ENCODE data around the gene CPB1. TPM values are rescaled to one million over a fixed set of nuclear protein-coding genes. Genes with fewer than 3 reads are reported as not detected.
A peak's percentile ranks its signal among the peaks of the same experiment; 100 is the strongest.

Gene CPB1
- total RNA-seq, 1 experiment from 2014 or later = not detected

- Histone ChIP-seq H4K20me1 (ENCODE audit: low read length) (no peaks in the 10 kb centered on the region), H3F3A (ENCODE audit: low read length, unreplicated experiment) (no peaks in the 10 kb centered on the region), H3K79me2 (ENCODE audit: low read length) (no peaks in the 10 kb centered on the region), H3K4me3 (ENCODE audit: low read length) (no peak overlapping the region), H3K4me1 (ENCODE audit: insufficient read depth, low read length) (no peaks in the 10 kb centered on the region; the same call in 1 of the 2 replicates), H3K36me3 (ENCODE audit: low read depth, low read length) (no peaks in the 10 kb centered on the region), H3K9me3 (ENCODE audit: low read length) (no peaks in the 10 kb centered on the region), H3K9me2 (replicated peaks; ENCODE audit: low read length) (no peaks in the 10 kb centered on the region), H2AFZ (ENCODE audit: low read length) (no peak overlapping the region), H3K9ac (ENCODE audit: low read length) (no peak overlapping the region), H3K27me3 (ENCODE audit: low read length) (peaks cover 14% of the 10 kb centered on the region), H3K27ac (ENCODE audit: low read length) (no peak overlapping the region), H3K4me2 (ENCODE audit: low read length) (no peak overlapping the region)
- ChIA-PET POLR2A (ENCODE audit: unreplicated experiment) (no interaction called here), CTCF (no interaction called here)
- ATAC-seq (no peak), DNase-seq (no peak)
- TF ChIP-seq CTCF (conservative IDR thresholded peaks at IDR 0.05; ENCODE audit: low read depth, low read length) (no peak), EZH2 (IDR thresholded peaks at IDR 0.05; ENCODE audit: low read length, unreplicated experiment) (no peak), EZH2phosphoT487 (IDR thresholded peaks at IDR 0.05; ENCODE audit: borderline replicate concordance, low read length) (no peak)
- intact Hi-C loops (cut with micrococcal nuclease) = no loop called here
- no TSS peak for BruUV-seq (replicated peaks)
Measured at GRCh38 chr3:148881286-148881685, 53.7 kb downstream of the CPB1 start.

GRCh38 chr3:148882288-148882687 is 54.7 kb downstream of the CPB1 start:
- intact Hi-C loops (cut with micrococcal nuclease) = no loop called here
- TF ChIP-seq EZH2phosphoT487 (IDR thresholded peaks at IDR 0.05; ENCODE audit: borderline replicate concordance, low read length) (no peak), EZH2 (IDR thresholded peaks at IDR 0.05; ENCODE audit: low read length, unreplicated experiment) (no peak), CTCF (conservative IDR thresholded peaks at IDR 0.05; ENCODE audit: low read depth, low read length) (no peak)
- H3K9me3 ChIP-seq (ENCODE audit: low read length) = no peaks in the 10 kb centered on the region
- peak; percentile 41 for DNase-seq
- H3F3A ChIP-seq (ENCODE audit: low read length, unreplicated experiment) = no peaks in the 10 kb centered on the region
- no peaks in the 10 kb centered on the region for H3K9me2 ChIP-seq (replicated peaks; ENCODE audit: low read length)
- H3K27ac ChIP-seq (ENCODE audit: low read length) = no peak overlapping the region
- H3K79me2 ChIP-seq (ENCODE audit: low read length) = no peaks in the 10 kb centered on the region
- H4K20me1 ChIP-seq (ENCODE audit: low read length) = no peaks in the 10 kb centered on the region
- H3K27me3 ChIP-seq (ENCODE audit: low read length) = peaks cover 23% of the 10 kb centered on the region
- ATAC-seq = no peak
- POLR2A ChIA-PET (ENCODE audit: unreplicated experiment) = no interaction called here
- no peak overlapping the region for H2AFZ ChIP-seq (ENCODE audit: low read length)
- BruUV-seq (replicated peaks) = no TSS peak
- no peak overlapping the region for H3K4me2 ChIP-seq (ENCODE audit: low read length)
- CTCF ChIA-PET = no interaction called here
- H3K36me3 ChIP-seq (ENCODE audit: low read depth, low read length) = no peaks in the 10 kb centered on the region
- H3K4me1 ChIP-seq (ENCODE audit: insufficient read depth, low read length) = no peaks in the 10 kb centered on the region; the same call in 1 of the 2 replicates
- no peak overlapping the region for H3K9ac ChIP-seq (ENCODE audit: low read length)
- H3K4me3 ChIP-seq (ENCODE audit: low read length) = no peak overlapping the region

- ChIA-PET CTCF (no interaction called here), POLR2A (ENCODE audit: unreplicated experiment) (no interaction called here)
- no peak overlapping the region for H3K4me2 ChIP-seq (ENCODE audit: low read length)
- DNase-seq (no peak), ATAC-seq (no peak)
- H4K20me1 ChIP-seq (ENCODE audit: low read length) = no peaks in the 10 kb centered on the region
- H3K9me3 ChIP-seq (ENCODE audit: low read length) = no peaks in the 10 kb centered on the region
- no peak overlapping the region for H3K9ac ChIP-seq (ENCODE audit: low read length)
- H2AFZ ChIP-seq (ENCODE audit: low read length) = no peak overlapping the region
- H3F3A ChIP-seq (ENCODE audit: low read length, unreplicated experiment) = no peaks in the 10 kb centered on the region
- H3K79me2 ChIP-seq (ENCODE audit: low read length) = no peaks in the 10 kb centered on the region
- H3K27me3 ChIP-seq (ENCODE audit: low read length) = peaks cover 22% of the 10 kb centered on the region
- H3K4me3 ChIP-seq (ENCODE audit: low read length) = no peak overlapping the region
- intact Hi-C loops (cut with micrococcal nuclease) = no loop called here
- no peak overlapping the region for H3K27ac ChIP-seq (ENCODE audit: low read length)
- TF ChIP-seq EZH2phosphoT487 (IDR thresholded peaks at IDR 0.05; ENCODE audit: borderline replicate concordance, low read length) (no peak), CTCF (conservative IDR thresholded peaks at IDR 0.05; ENCODE audit: low read depth, low read length) (no peak)
- no TSS peak for BruUV-seq (replicated peaks)
- no peaks in the 10 kb centered on the region; the same call in 1 of the 2 replicates for H3K4me1 ChIP-seq (ENCODE audit: insufficient read depth, low read length)
- no peaks in the 10 kb centered on the region for H3K36me3 ChIP-seq (ENCODE audit: low read depth, low read length)
- H3K9me2 ChIP-seq (replicated peaks; ENCODE audit: low read length) = no peaks in the 10 kb centered on the region
Measured at GRCh38 chr3:148883163-148883562, 55.6 kb downstream of the CPB1 start.

Data from PC-3 (cell line).